Measurements from ENCODE around the gene CADPS.

DNA sequence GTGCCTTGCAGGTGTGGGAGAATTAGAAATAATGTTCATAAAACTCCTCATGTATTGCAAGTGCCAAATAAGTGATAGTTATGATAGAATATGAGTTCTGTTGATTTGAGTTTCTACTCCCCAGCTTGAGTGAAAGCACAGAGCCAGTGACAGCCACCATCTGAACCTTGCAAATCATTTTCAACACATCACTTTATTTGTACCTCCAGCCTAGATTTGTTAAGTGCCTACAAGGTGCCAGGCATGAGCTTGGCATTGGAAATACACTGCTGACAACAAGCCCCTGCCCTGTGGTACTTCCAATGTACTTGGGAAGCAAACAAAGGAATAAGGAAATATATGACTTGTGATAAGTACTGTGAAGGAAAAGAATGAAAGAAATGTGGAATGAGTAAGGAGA is 518.9 kb downstream of the CADPS start:
- TF ChIP-seq POLR2A (IDR thresholded peaks at IDR 0.05; ENCODE audit: low read length) (no peak), GATA1 (IDR thresholded peaks at IDR 0.05; ENCODE audit: low read depth, low read length) (no peak)
